HG02763 (cell line): Measurements from ENCODE around the gene ACAA1.
"Not testable (repeated sequence)": the region's sequence is repeated elsewhere in the genome, so short reads cannot be mapped to it uniquely, and the experiment has no call there.

Source experiments
- ATAC-seq: cut with Tn5 transposase; IDR thresholded peaks from one replicate; pipeline ENCODE4 v1.9.1; 2021; ENCODE audit warnings: mild to moderate bottlenecking, moderate library complexity; ENCODE audit not compliant: unreplicated experiment

The ACAA1 gene

GRCh38 chr3:38084334-38085310 is 52.3 kb downstream of the ACAA1 start:
- ATAC-seq, result no peak

- no peak for ATAC-seq
Observed at GRCh38 chr3:38083871-38084333, 53.0 kb downstream of the ACAA1 start.

GRCh38 chr3:38083254-38083653 is 53.7 kb downstream of the ACAA1 start:
- not testable (repeated sequence) for ATAC-seq

- not testable (repeated sequence) for ATAC-seq
Observed at GRCh38 chr3:38082296-38082695, 54.6 kb downstream of the ACAA1 start.

- ATAC-seq, result not testable (repeated sequence)
Observed at GRCh38 chr3:38077073-38077472, 59.9 kb downstream of the ACAA1 start.
